Neural progenitor cell (in vitro differentiated cells): ENCODE results near the gene VPS16. TPM values are rescaled to one million over a fixed set of nuclear protein-coding genes. Genes with fewer than 3 reads are reported as not detected.

Source experiments
- DNase-seq: peaks from one replicate; pipeline ENCODE4 v3.0.0-alpha.2; 2016; ENCODE audit warnings: low spot score
- H2AFZ ChIP-seq: fragments of 200-600 bp; sonication (generic); replicated peaks from 2 replicates; pipeline ENCODE4 v1.6.1; 2016; ENCODE audit warnings: antibody characterized with exemption
- H3F3A ChIP-seq: fragments of 200-600 bp; sonication (generic); 2 replicates; pipeline ENCODE4 v1.6.1; 2016; ENCODE audit warnings: antibody characterized with exemption, low read depth
- H3K27ac ChIP-seq: fragments of 200-600 bp; sonication (generic); 2 replicates; pipeline ENCODE4 v1.5.1; 2016; ENCODE audit warnings: mild to moderate bottlenecking
- H3K27me3 ChIP-seq: fragments of 200-600 bp; sonication (generic); 2 replicates; pipeline ENCODE4 v1.6.1; 2016; ENCODE audit warnings: mild to moderate bottlenecking, moderate library complexity
- H3K36me3 ChIP-seq: fragments of 200-600 bp; sonication (generic); 2 replicates; pipeline ENCODE4 v1.5.1; 2016
- H3K4me1 ChIP-seq: fragments of 200-600 bp; sonication (generic); 2 replicates; pipeline ENCODE4 v1.6.1; 2016; ENCODE audit warnings: mixed run types
- H3K4me2 ChIP-seq: fragments of 200-600 bp; sonication (generic); 2 replicates; pipeline ENCODE4 v1.6.1; 2016
- H3K4me3 ChIP-seq: fragments of 200-600 bp; sonication (generic); 2 replicates; pipeline ENCODE4 v1.5.1; 2016
- H3K79me2 ChIP-seq: fragments of 200-600 bp; sonication (generic); 2 replicates; pipeline ENCODE4 v1.6.1; 2016; ENCODE audit warnings: low read depth
- H3K9ac ChIP-seq: fragments of 200-600 bp; sonication (generic); 2 replicates; pipeline ENCODE4 v1.6.1; 2016
- H3K9me3 ChIP-seq: fragments of 200-600 bp; sonication (generic); 2 replicates; pipeline ENCODE4 v1.5.1; 2016; ENCODE audit warnings: low read depth
- H4K20me1 ChIP-seq: fragments of 200-600 bp; sonication (generic); 2 replicates; pipeline ENCODE4 v1.6.1; 2016; ENCODE audit warnings: low read depth
- H3K27ac Mint-ChIP-seq: 3 replicates; pipeline ENCODE4 v1.8.0; 2021; ENCODE audit warnings: mixed read lengths
- H3K27me3 Mint-ChIP-seq: 2 replicates; pipeline ENCODE4 v1.8.0; 2022; ENCODE audit warnings: low read depth, mild to moderate bottlenecking, inconsistent platforms, moderate library complexity, mixed read lengths; ENCODE audit not compliant: insufficient read depth
- H3K36me3 Mint-ChIP-seq: 3 replicates; pipeline ENCODE4 v1.8.0; 2021; ENCODE audit warnings: mixed read lengths
- H3K4me1 Mint-ChIP-seq: 3 replicates; pipeline ENCODE4 v1.8.0; 2021; ENCODE audit warnings: mixed read lengths
- H3K4me3 Mint-ChIP-seq: 3 replicates; pipeline ENCODE4 v1.8.0; 2021; ENCODE audit warnings: mild to moderate bottlenecking, moderate library complexity, mixed read lengths
- H3K9me3 Mint-ChIP-seq: 3 replicates; pipeline ENCODE4 v1.8.0; 2020; ENCODE audit warnings: mixed read lengths
- CTCF ChIP-seq: fragments of 200-600 bp; sonication (generic); IDR thresholded peaks from 2 replicates; pipeline ENCODE4 v1.5.1; 2017; ENCODE audit warnings: antibody characterized with exemption, mild to moderate bottlenecking
- EZH2 ChIP-seq: fragments of 200-600 bp; sonication (generic); IDR thresholded peaks from 2 replicates; pipeline ENCODE4 v1.6.1; 2017; ENCODE audit warnings: antibody characterized with exemption, mild to moderate bottlenecking, moderate library complexity
- EZH2phosphoT487 ChIP-seq: fragments of 200-600 bp; sonication (generic); IDR thresholded peaks from 2 replicates; pipeline ENCODE4 v1.6.1; 2017; ENCODE audit warnings: antibody characterized with exemption
- total RNA-seq: library from RNA; depleted of rRNA; stranded (reverse); fragments of >200 nt; gene quantifications from 2 replicates; pipeline ENCODE4 v1.2.3, GENCODE V29; 2015; ENCODE audit warnings: low replicate concordance

The VPS16 gene
- total RNA-seq, 1 donor from 2014 or later: 27.6 TPM

GRCh38 chr20:2849529-2849928 is 9.0 kb downstream of the VPS16 start:
- Histone ChIP-seq H3K4me2 (no peak overlapping the region), H3K27ac (no peak overlapping the region), H2AFZ (no peak overlapping the region), H3K36me3 (no peaks in the 10 kb centered on the region), H3K9ac (no peak overlapping the region), H3F3A (peaks cover 4% of the 10 kb centered on the region), H3K27me3 (no peaks in the 10 kb centered on the region), H3K4me1 (no peaks in the 10 kb centered on the region), H3K9me3 (no peaks in the 10 kb centered on the region), H3K4me3 (no peak overlapping the region), H4K20me1 (no peaks in the 10 kb centered on the region), H3K79me2 (no peaks in the 10 kb centered on the region)
- Mint-ChIP-seq H3K4me3 (no peak overlapping the region), H3K36me3 (peaks cover 2% of the 10 kb centered on the region), H3K27me3 (no peaks in the 10 kb centered on the region), H3K4me1 (peaks cover 6% of the 10 kb centered on the region), H3K27ac (no peak overlapping the region), H3K9me3 (no peaks in the 10 kb centered on the region)
- no peak for DNase-seq
- TF ChIP-seq CTCF (no peak), EZH2 (no peak), EZH2phosphoT487 (no peak)

- no peaks in the 10 kb centered on the region for H3K79me2 ChIP-seq
- no peak overlapping the region for H3K4me2 ChIP-seq
- no peak overlapping the region for H2AFZ ChIP-seq
- no peaks in the 10 kb centered on the region for H3K27me3 ChIP-seq
- TF ChIP-seq EZH2phosphoT487 (no peak), CTCF (no peak), EZH2 (no peak)
- H3K4me1 ChIP-seq: no peaks in the 10 kb centered on the region
- DNase-seq: no peak
- H3K4me1 Mint-ChIP-seq: peaks cover 6% of the 10 kb centered on the region
- H3F3A ChIP-seq: peaks cover 4% of the 10 kb centered on the region
- H3K36me3 ChIP-seq: no peaks in the 10 kb centered on the region
- H3K27me3 Mint-ChIP-seq: no peaks in the 10 kb centered on the region
- H3K36me3 Mint-ChIP-seq: peaks cover 2% of the 10 kb centered on the region
- H3K9ac ChIP-seq: no peak overlapping the region
- H3K4me3 ChIP-seq: no peak overlapping the region
- H4K20me1 ChIP-seq: no peaks in the 10 kb centered on the region
- H3K9me3 Mint-ChIP-seq: no peaks in the 10 kb centered on the region
- no peak overlapping the region for H3K4me3 Mint-ChIP-seq
- H3K9me3 ChIP-seq: no peaks in the 10 kb centered on the region
- H3K27ac ChIP-seq: no peak overlapping the region
- H3K27ac Mint-ChIP-seq: no peak overlapping the region
Measured at GRCh38 chr20:2851086-2851485, 10.5 kb downstream of the VPS16 start.

- no peaks in the 10 kb centered on the region for H3K36me3 ChIP-seq
- H3K4me1 ChIP-seq: no peaks in the 10 kb centered on the region
- no peaks in the 10 kb centered on the region for H4K20me1 ChIP-seq
- Mint-ChIP-seq H3K4me3 (no peak overlapping the region), H3K27ac (no peak overlapping the region), H3K36me3 (peaks cover 8% of the 10 kb centered on the region), H3K27me3 (no peaks in the 10 kb centered on the region), H3K9me3 (no peaks in the 10 kb centered on the region), H3K4me1 (peaks cover 2% of the 10 kb centered on the region)
- no peaks in the 10 kb centered on the region for H3K9me3 ChIP-seq
- no peak overlapping the region for H3K4me3 ChIP-seq
- DNase-seq: no peak
- H2AFZ ChIP-seq: no peak overlapping the region
- H3K27me3 ChIP-seq: no peaks in the 10 kb centered on the region
- no peak overlapping the region for H3K27ac ChIP-seq
- no peaks in the 10 kb centered on the region for H3F3A ChIP-seq
- no peak overlapping the region for H3K9ac ChIP-seq
- H3K4me2 ChIP-seq: no peak overlapping the region
- TF ChIP-seq EZH2phosphoT487: no peak
- TF ChIP-seq EZH2: no peak
- no peak for TF ChIP-seq CTCF
- no peaks in the 10 kb centered on the region for H3K79me2 ChIP-seq
Measured at GRCh38 chr20:2858591-2858990, 18.0 kb downstream of the VPS16 start.
